HT1080 (cell line): ENCODE results near the gene BARHL2. TPM values are rescaled to one million over a fixed set of nuclear protein-coding genes. Genes with fewer than 3 reads are reported as not detected.

Source experiments
- DNase-seq: peaks from one replicate; pipeline ENCODE4 v3.0.0-alpha.2; 2015; ENCODE audit warnings: low read depth
- polyA plus RNA-seq, 2 experiments: library from polyadenylated mRNA; depleted of rRNA; stranded (reverse); fragments of >200 nt; gene quantifications; 2 replicates each; pipeline ENCODE4 v1.2.3, GENCODE V29; 2015
- total RNA-seq: library from RNA; depleted of rRNA; stranded (reverse); fragments of >200 nt; shearing (Covaris generic); gene quantifications from 2 replicates; pipeline ENCODE4 v1.2.3, GENCODE V29; 2014; rRNA removed

The BARHL2 gene
- not detected in 2 replicates for total RNA-seq
- not detected in 2 replicates for polyA plus RNA-seq (2015; cell fraction: cytosol; rRNA removed)
- not detected in 2 replicates for polyA plus RNA-seq (2015; cell fraction: nucleus; rRNA removed)

- no peak for DNase-seq
These were observed at the start of gene BARHL2 for GRCh38 chr1:90716552-90717355. Gene BARHL2 (minus strand): TSS chr1:90717302. CDS start chr1:90717195, 107 bp downstream.

DNA sequence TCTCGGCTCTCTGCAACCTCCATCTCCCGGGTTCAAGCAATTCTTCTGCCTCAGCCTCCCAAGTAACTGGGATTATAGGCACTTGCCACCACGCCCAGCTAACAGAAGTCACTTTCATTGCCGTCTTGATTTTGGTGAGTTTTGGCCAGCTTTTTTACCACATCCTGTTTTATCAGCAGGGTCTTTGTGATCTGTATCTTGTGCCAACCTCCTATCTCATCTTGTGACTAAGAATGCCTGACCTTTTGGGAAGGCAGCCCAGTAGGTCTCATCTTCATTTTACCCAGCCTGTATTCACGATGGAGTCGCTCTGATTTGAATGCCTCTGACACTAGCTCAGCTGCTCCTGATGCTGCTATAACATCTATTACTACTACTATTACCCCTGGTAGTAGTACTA lies 46.8 kb upstream of the BARHL2 start:
- peak; percentile 52 for DNase-seq

DNA sequence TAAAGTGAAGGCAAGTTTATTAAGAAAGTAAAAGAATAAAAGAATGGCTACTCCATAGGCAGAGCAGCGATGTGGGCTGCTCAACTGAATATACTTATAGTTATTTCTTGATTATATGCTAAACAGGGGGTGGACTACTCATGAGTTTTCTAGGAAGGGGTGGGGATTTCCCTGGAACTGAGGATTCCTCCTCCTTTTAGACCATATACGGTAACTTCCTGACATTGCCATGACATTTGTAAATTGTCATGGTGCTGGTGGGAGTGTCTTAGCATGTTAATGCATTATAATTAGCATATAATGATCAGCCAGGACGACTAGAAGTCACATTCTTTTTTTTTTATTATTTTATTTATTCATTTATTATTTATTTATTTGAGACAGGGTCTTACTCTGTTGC lies 46.4 kb upstream of the BARHL2 start:
- no peak for DNase-seq

DNA sequence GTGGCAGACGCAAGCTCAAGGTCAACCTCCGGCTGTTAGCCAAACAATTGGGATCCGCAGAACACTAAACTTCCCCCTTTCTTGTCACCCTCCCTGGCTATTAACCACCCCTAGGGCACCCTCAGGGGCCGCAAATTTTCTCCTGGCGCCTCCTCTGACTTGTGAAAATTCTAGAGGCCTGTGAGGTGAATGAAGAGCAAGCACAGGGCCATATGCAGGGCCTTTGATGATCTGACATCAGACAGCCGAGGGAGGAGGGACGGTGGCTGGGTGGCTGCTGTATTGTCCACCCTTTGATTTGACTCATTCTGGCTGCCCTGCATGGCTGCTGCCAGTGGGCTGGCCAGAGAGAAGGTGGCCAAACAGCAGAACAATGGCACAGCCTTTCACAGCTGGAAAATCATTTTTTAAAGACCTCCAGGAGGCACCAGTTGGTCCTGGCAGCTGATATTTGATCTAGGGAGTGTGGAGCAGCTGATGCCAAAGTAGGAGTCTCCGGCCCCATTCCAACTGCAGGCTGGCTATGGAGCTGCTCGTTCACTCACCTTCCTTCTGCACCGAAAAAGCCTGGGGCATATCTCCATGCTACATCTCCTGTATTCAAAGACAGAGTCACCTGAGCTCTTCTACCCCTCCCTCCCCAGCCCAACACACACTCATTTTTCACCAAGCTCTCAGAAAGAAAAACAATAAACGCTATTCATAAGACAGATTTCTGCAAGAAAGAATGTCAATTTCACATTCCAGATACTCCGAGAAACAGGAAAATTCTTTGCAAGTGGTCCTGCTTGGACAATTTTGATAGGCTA lies 44.9 kb upstream of the BARHL2 start:
- no peak for DNase-seq

- DNase-seq: no peak
These were observed 44.1 kb upstream of the BARHL2 start for GRCh38 chr1:90761156-90761555.

- DNase-seq: no peak
These were observed 36.5 kb upstream of the BARHL2 start for GRCh38 chr1:90753556-90753955.

GRCh38 chr1:90748668-90749067 lies 31.6 kb upstream of the BARHL2 start:
- DNase-seq: no peak

- DNase-seq: no peak
These were observed 29.8 kb upstream of the BARHL2 start for GRCh38 chr1:90746857-90747256.

GRCh38 chr1:90745972-90746371 lies 28.9 kb upstream of the BARHL2 start:
- no peak for DNase-seq

- DNase-seq: no peak
These were observed 15.0 kb upstream of the BARHL2 start for GRCh38 chr1:90732136-90732535.

DNA sequence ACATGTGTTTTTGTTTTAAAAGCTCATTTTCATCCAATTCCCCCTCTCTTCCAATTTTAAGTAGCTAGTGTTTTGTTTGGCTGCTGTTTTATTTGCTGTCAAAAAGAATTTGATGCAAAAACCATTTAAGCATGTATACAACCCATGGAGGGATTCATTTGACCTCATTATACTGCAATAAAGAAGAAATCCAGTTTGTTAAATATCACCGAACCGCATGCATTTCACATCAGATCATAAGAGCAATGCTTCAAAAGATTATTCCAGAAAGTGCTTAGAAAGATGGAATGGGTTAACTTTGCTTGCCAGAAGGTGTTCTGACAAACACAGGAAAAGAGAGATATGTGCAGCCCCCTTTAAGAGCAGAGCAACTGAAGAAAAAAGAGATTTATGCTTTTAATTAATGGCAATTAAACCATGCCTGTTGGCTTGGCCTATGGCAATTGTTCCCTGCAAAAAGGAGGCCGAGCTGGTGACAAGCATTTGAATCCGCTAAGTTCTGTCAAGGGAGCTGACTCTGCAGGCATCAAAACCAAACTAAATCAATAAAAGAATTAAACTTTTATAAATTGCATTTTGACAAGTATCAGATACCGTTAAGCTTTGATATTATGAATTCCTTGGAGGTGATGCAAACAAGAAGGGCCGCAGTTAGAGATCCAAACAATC lies 14.4 kb upstream of the BARHL2 start:
- no peak for DNase-seq

DNA sequence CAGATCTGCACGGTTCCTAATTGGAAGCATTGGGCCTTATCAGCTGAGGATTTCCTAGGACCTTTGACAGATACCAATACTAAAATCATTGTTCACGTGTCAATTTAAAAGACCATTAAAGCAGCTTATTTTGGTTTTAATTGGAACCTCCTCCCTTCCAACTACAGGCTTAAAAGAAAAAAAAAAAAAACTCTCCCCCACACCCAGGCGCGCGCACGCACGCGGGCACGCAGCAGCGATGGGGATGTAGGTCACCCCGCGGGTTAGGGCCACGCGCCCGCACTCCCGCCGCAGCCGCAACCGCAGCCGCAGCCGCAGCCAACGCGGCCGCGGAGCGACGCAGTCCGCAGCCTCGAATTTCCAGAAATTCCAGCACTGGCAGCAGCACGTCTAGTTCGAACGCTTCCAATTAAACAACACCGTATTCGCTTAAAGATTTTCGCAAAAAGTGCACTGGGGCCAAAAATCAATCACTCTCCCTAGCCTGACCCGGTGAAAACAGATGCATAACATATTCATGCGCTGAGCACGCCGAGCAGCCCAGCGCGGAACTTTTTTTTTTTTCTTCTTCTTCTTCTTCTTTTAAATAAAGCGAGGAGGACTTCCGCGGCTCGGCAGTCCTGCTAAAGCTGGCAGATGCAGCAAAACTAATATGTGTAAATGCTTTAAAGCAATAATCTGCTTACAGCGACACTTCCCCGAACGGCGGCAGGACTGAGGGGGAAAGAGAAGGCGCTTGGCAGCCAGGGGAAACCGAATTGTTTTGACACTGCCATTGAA lies 13.3 kb upstream of the BARHL2 start:
- DNase-seq: no peak

DNA sequence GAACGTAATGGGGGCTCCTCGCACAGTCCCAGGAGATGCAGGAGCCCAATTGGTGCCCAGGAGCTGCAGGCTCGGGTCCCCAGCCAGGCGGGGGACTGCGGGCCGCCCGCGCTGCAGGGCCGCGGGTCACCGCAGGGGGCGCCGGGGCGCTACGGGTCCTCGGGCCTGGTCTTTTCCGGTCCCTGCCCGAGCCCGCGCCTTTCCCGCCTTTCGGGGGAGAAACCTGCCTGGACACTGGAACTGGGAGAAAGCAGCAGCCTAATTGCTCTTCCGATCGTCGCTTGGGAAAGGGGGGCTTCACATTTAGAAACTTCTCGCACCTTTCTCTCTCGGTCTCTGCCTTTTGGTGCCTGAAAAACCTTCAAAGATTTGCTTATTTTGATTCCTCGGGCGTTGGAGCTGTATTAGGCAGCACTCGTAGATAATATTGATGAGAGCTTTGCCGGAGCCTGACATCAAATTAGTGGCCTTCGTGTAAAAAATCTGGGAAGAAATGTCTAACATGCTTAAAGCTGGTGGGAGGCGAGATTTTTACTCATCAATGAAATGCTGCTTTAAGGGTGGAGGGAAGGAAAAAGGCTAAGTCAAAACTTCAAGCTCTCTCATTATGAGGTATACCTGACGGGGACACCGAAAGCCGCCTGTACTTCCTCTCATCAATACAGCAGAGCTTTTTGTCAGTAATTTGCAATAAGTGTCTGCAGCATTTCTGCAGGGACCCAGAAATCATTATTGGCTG lies 12.6 kb upstream of the BARHL2 start:
- no peak for DNase-seq

- DNase-seq: no peak
These were observed 11.6 kb upstream of the BARHL2 start for GRCh38 chr1:90728502-90729287.

DNA sequence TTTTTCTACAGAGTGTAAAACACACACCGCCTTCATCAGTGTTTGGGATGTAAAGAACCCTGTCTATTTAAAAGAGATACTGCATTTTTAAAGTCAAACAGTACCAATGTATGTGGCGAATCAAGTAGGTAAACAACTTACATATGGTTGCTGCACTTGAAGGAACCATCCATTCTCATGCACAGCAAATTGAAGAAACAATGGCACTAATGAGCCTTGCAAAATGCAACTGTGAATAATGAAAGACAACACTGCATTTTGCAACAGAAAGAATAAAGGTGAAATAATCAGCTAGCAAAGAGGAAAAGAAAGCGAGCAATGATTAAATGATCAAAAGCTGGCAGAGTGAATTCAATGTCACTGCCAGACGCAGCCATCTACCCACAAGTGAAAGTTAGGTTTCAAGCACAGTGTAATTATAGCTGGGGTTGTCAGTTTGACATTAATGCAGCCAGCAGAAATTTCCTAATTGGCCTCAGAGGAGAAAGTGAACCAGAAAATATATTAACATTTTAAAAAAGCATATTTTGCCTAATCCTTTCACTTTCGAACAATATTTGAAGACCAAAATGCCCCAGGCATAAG lies 10.9 kb upstream of the BARHL2 start:
- no peak for DNase-seq

GRCh38 chr1:90726986-90727480 lies 9.9 kb upstream of the BARHL2 start:
- DNase-seq: no peak

- DNase-seq: no peak
These were observed 9.4 kb upstream of the BARHL2 start for GRCh38 chr1:90726425-90726985.

- DNase-seq: no peak
These were observed 8.7 kb upstream of the BARHL2 start for GRCh38 chr1:90725657-90726424.
